D721Med (cell line): ENCODE results near the gene PLPPR1.

Experiments used
- DNase-seq: peaks from one replicate; pipeline ENCODE4 v3.0.0; 2011; ENCODE audit warnings: low spot score; ENCODE audit not compliant: insufficient read length
- FAIRE-seq: peaks from 2 replicates; lab custom pipeline; 2011; peaks lifted over from hg19 to GRCh38; lab: Jason Lieb, UNC
- CTCF ChIP-seq: IDR thresholded peaks from 2 replicates; pipeline ENCODE4 v1.5.1; 2012; ENCODE audit warnings: mild to moderate bottlenecking, control low read depth; ENCODE audit not compliant: insufficient read depth; ENCODE audit errors: missing control alignments

The PLPPR1 gene

GRCh38 chr9:101047848-101048397, 19.4 kb downstream of the PLPPR1 start:
- no peak for FAIRE-seq
- no peak for DNase-seq
- no peak for TF ChIP-seq CTCF

- TF ChIP-seq CTCF, result no peak
- DNase-seq (no peak), FAIRE-seq (no peak)
Observed at GRCh38 chr9:101050650-101051049, 22.1 kb downstream of the PLPPR1 start.

GRCh38 chr9:101054657-101055056, 26.1 kb downstream of the PLPPR1 start:
- FAIRE-seq (no peak), DNase-seq (no peak)
- TF ChIP-seq CTCF, result no peak

- no peak for TF ChIP-seq CTCF
- FAIRE-seq, result peak; percentile 60
- no peak for DNase-seq
Observed at GRCh38 chr9:101055516-101055915, 27.0 kb downstream of the PLPPR1 start.

- DNase-seq, result no peak
- no peak for FAIRE-seq
Observed at GRCh38 chr9:101062686-101063085, 34.2 kb downstream of the PLPPR1 start.

GRCh38 chr9:101063192-101063591, 34.7 kb downstream of the PLPPR1 start:
- DNase-seq, result no peak
- no peak for FAIRE-seq
- TF ChIP-seq CTCF, result no peak

More at GRCh38 chr9:101062686-101063085, 34.2 kb downstream of the PLPPR1 start:
- TF ChIP-seq CTCF, result no peak

- no peak for TF ChIP-seq CTCF
- no peak for FAIRE-seq
- no peak for DNase-seq
Observed at GRCh38 chr9:101064206-101064605, 35.7 kb downstream of the PLPPR1 start.
